ENCODE data around the gene GPX2.

- TF ChIP-seq, protein P1, sequence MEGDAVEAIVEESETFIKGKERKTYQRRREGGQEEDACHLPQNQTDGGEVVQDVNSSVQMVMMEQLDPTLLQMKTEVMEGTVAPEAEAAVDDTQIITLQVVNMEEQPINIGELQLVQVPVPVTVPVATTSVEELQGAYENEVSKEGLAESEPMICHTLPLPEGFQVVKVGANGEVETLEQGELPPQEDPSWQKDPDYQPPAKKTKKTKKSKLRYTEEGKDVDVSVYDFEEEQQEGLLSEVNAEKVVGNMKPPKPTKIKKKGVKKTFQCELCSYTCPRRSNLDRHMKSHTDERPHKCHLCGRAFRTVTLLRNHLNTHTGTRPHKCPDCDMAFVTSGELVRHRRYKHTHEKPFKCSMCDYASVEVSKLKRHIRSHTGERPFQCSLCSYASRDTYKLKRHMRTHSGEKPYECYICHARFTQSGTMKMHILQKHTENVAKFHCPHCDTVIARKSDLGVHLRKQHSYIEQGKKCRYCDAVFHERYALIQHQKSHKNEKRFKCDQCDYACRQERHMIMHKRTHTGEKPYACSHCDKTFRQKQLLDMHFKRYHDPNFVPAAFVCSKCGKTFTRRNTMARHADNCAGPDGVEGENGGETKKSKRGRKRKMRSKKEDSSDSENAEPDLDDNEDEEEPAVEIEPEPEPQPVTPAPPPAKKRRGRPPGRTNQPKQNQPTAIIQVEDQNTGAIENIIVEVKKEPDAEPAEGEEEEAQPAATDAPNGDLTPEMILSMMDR (conservative IDR thresholded peaks at IDR 0.05; ENCODE audit: low read length) = no peak
- TF ChIP-seq EZH2phosphoT487 (IDR thresholded peaks at IDR 0.05; ENCODE audit: borderline replicate concordance) = no peak
Measured at GRCh38 chr14:64920465-64920864, 22.1 kb downstream of the GPX2 start.
